Measurements from ENCODE around the gene CD82.
"Not testable (repeated sequence)": the region's sequence is repeated elsewhere in the genome, so short reads cannot be mapped to it uniquely, and the experiment has no call there.

Gene CD82

GRCh38 chr11:44533921-44534711, 31.3 kb upstream of the CD82 start:
- Histone ChIP-seq H3K4me1 (ENCODE audit: control insufficient read depth, insufficient read depth, low read length, unreplicated experiment) (peaks cover 16% of the 10 kb centered on the region), H3K4me3 (ENCODE audit: low read depth, low read length) (no peak overlapping the region), H3K79me2 (ENCODE audit: control insufficient read depth, insufficient read depth, low read length, unreplicated experiment) (no peaks in the 10 kb centered on the region), H3K27me3 (ENCODE audit: insufficient read depth, low read length) (0 out of 2 replicates have a peak, but pooled peaks cover 6% of the 10 kb centered on the region), H2AFZ (ENCODE audit: low read length, unreplicated experiment) (no peak overlapping the region), H3K27ac (ENCODE audit: low read depth, low read length) (no peak overlapping the region), H3K36me3 (ENCODE audit: insufficient read depth, low read length) (no peaks in the 10 kb centered on the region)

GRCh38 chr11:44535191-44535980, 30.1 kb upstream of the CD82 start:
- H2AFZ ChIP-seq (ENCODE audit: low read length, unreplicated experiment) = no peak overlapping the region

GRCh38 chr11:44536788-44537516, 28.5 kb upstream of the CD82 start:
- Histone ChIP-seq H3K36me3 (ENCODE audit: insufficient read depth, low read length) (no peaks in the 10 kb centered on the region), H2AFZ (ENCODE audit: low read length, unreplicated experiment) (no peak overlapping the region), H3K27ac (ENCODE audit: low read depth, low read length) (no peak overlapping the region), H3K27me3 (ENCODE audit: insufficient read depth, low read length) (0 out of 2 replicates have a peak, but pooled peaks cover 8% of the 10 kb centered on the region), H3K4me3 (ENCODE audit: low read depth, low read length) (no peak overlapping the region), H3K79me2 (ENCODE audit: control insufficient read depth, insufficient read depth, low read length, unreplicated experiment) (no peaks in the 10 kb centered on the region), H3K4me1 (ENCODE audit: control insufficient read depth, insufficient read depth, low read length, unreplicated experiment) (no peaks in the 10 kb centered on the region)

More at GRCh38 chr11:44535191-44535980, 30.1 kb upstream of the CD82 start:
- H3K27me3 ChIP-seq (ENCODE audit: insufficient read depth, low read length) = 0 out of 2 replicates have a peak, but pooled peaks cover 6% of the 10 kb centered on the region
- H3K36me3 ChIP-seq (ENCODE audit: insufficient read depth, low read length) = no peaks in the 10 kb centered on the region
- H3K4me1 ChIP-seq (ENCODE audit: control insufficient read depth, insufficient read depth, low read length, unreplicated experiment) = peaks cover 11% of the 10 kb centered on the region
- no peak overlapping the region for H3K27ac ChIP-seq (ENCODE audit: low read depth, low read length)
- no peaks in the 10 kb centered on the region for H3K79me2 ChIP-seq (ENCODE audit: control insufficient read depth, insufficient read depth, low read length, unreplicated experiment)
- H3K4me3 ChIP-seq (ENCODE audit: low read depth, low read length) = no peak overlapping the region

- H3K4me1 ChIP-seq (ENCODE audit: control insufficient read depth, insufficient read depth, low read length, unreplicated experiment) = no peaks in the 10 kb centered on the region
- H3K27ac ChIP-seq (ENCODE audit: low read depth, low read length) = no peak overlapping the region
- H3K27me3 ChIP-seq (ENCODE audit: insufficient read depth, low read length) = peaks cover 13% of the 10 kb centered on the region; the same call in 1 of the 2 replicates
- no peaks in the 10 kb centered on the region for H3K79me2 ChIP-seq (ENCODE audit: control insufficient read depth, insufficient read depth, low read length, unreplicated experiment)
- no peaks in the 10 kb centered on the region for H3K36me3 ChIP-seq (ENCODE audit: insufficient read depth, low read length)
- H3K4me3 ChIP-seq (ENCODE audit: low read depth, low read length) = no peak overlapping the region
- H2AFZ ChIP-seq (ENCODE audit: low read length, unreplicated experiment) = no peak overlapping the region
Measured at GRCh38 chr11:44537679-44538078, 27.8 kb upstream of the CD82 start.

GRCh38 chr11:44538375-44539054, 26.9 kb upstream of the CD82 start:
- H3K27me3 ChIP-seq (ENCODE audit: insufficient read depth, low read length) = peaks cover 13% of the 10 kb centered on the region; the same call in 1 of the 2 replicates
- no peak overlapping the region for H2AFZ ChIP-seq (ENCODE audit: low read length, unreplicated experiment)
- H3K4me3 ChIP-seq (ENCODE audit: low read depth, low read length) = no peak overlapping the region
- no peaks in the 10 kb centered on the region for H3K36me3 ChIP-seq (ENCODE audit: insufficient read depth, low read length)
- H3K27ac ChIP-seq (ENCODE audit: low read depth, low read length) = no peak overlapping the region
- H3K4me1 ChIP-seq (ENCODE audit: control insufficient read depth, insufficient read depth, low read length, unreplicated experiment) = no peaks in the 10 kb centered on the region
- H3K79me2 ChIP-seq (ENCODE audit: control insufficient read depth, insufficient read depth, low read length, unreplicated experiment) = no peaks in the 10 kb centered on the region

GRCh38 chr11:44539971-44540370, 25.5 kb upstream of the CD82 start:
- Histone ChIP-seq H3K36me3 (ENCODE audit: insufficient read depth, low read length) (no peaks in the 10 kb centered on the region), H2AFZ (ENCODE audit: low read length, unreplicated experiment) (no peak overlapping the region), H3K27me3 (ENCODE audit: insufficient read depth, low read length) (peaks cover 12% of the 10 kb centered on the region; the same call in 1 of the 2 replicates), H3K4me1 (ENCODE audit: control insufficient read depth, insufficient read depth, low read length, unreplicated experiment) (no peaks in the 10 kb centered on the region), H3K4me3 (ENCODE audit: low read depth, low read length) (no peak overlapping the region), H3K79me2 (ENCODE audit: control insufficient read depth, insufficient read depth, low read length, unreplicated experiment) (no peaks in the 10 kb centered on the region), H3K27ac (ENCODE audit: low read depth, low read length) (no peak overlapping the region)

- Histone ChIP-seq H3K36me3 (ENCODE audit: insufficient read depth, low read length) (no peaks in the 10 kb centered on the region), H3K4me3 (ENCODE audit: low read depth, low read length) (no peak overlapping the region), H3K79me2 (ENCODE audit: control insufficient read depth, insufficient read depth, low read length, unreplicated experiment) (no peaks in the 10 kb centered on the region), H3K4me1 (ENCODE audit: control insufficient read depth, insufficient read depth, low read length, unreplicated experiment) (no peaks in the 10 kb centered on the region), H2AFZ (ENCODE audit: low read length, unreplicated experiment) (no peak overlapping the region), H3K27me3 (ENCODE audit: insufficient read depth, low read length) (peaks cover 15% of the 10 kb centered on the region; the same call in 1 of the 2 replicates), H3K27ac (ENCODE audit: low read depth, low read length) (no peak overlapping the region)
Measured at GRCh38 chr11:44540667-44541066, 24.8 kb upstream of the CD82 start.

GRCh38 chr11:44542372-44542771, 23.1 kb upstream of the CD82 start:
- no peaks in the 10 kb centered on the region for H3K36me3 ChIP-seq (ENCODE audit: insufficient read depth, low read length)
- no peak overlapping the region for H2AFZ ChIP-seq (ENCODE audit: low read length, unreplicated experiment)
- H3K4me1 ChIP-seq (ENCODE audit: control insufficient read depth, insufficient read depth, low read length, unreplicated experiment) = no peaks in the 10 kb centered on the region
- peaks cover 19% of the 10 kb centered on the region; the same call in 1 of the 2 replicates for H3K27me3 ChIP-seq (ENCODE audit: insufficient read depth, low read length)
- no peak overlapping the region for H3K27ac ChIP-seq (ENCODE audit: low read depth, low read length)
- H3K4me3 ChIP-seq (ENCODE audit: low read depth, low read length) = no peak overlapping the region
- H3K79me2 ChIP-seq (ENCODE audit: control insufficient read depth, insufficient read depth, low read length, unreplicated experiment) = no peaks in the 10 kb centered on the region

- not testable (repeated sequence) for H3K36me3 ChIP-seq (ENCODE audit: insufficient read depth, low read length); H3K4me1 ChIP-seq (ENCODE audit: control insufficient read depth, insufficient read depth, low read length, unreplicated experiment); H2AFZ ChIP-seq (ENCODE audit: low read length, unreplicated experiment); H3K4me3 ChIP-seq (ENCODE audit: low read depth, low read length); H3K27ac ChIP-seq (ENCODE audit: low read depth, low read length); H3K79me2 ChIP-seq (ENCODE audit: control insufficient read depth, insufficient read depth, low read length, unreplicated experiment)
- H3K27me3 ChIP-seq (ENCODE audit: insufficient read depth, low read length) = peaks cover 17% of the 10 kb centered on the region; the same call in 1 of the 2 replicates
Measured at GRCh38 chr11:44546984-44547383, 18.5 kb upstream of the CD82 start.

- not testable (repeated sequence) for H3K36me3 ChIP-seq (ENCODE audit: insufficient read depth, low read length); H3K4me1 ChIP-seq (ENCODE audit: control insufficient read depth, insufficient read depth, low read length, unreplicated experiment); H2AFZ ChIP-seq (ENCODE audit: low read length, unreplicated experiment); H3K79me2 ChIP-seq (ENCODE audit: control insufficient read depth, insufficient read depth, low read length, unreplicated experiment); H3K27ac ChIP-seq (ENCODE audit: low read depth, low read length); H3K4me3 ChIP-seq (ENCODE audit: low read depth, low read length)
- H3K27me3 ChIP-seq (ENCODE audit: insufficient read depth, low read length) = peaks cover 15% of the 10 kb centered on the region; the same call in 1 of the 2 replicates
Measured at GRCh38 chr11:44547534-44547933, 17.9 kb upstream of the CD82 start.

All from ACC112 (cell line).